ENCODE data around the gene BYSL. TPM values are rescaled to one million over a fixed set of nuclear protein-coding genes. Genes with fewer than 3 reads are reported as not detected.

Gene BYSL
- total and polyA plus RNA-seq, 4 donors: 5.4 to 11.6 (median 8.6) TPM

- H3K4me3 ChIP-seq (ENCODE audit: low read depth in 1 of 3, low read length in 3 of 3): no peak overlapping the region
- DNase-seq (ENCODE audit: low spot score): no peak
- no peaks in the 10 kb centered on the region for H3K9me3 ChIP-seq (ENCODE audit: control insufficient read depth in 4 of 4, low read length in 3 of 4)
- 94% methylated on average over 2 of the region's 2 CpGs for WGBS
- peaks cover 0 to 1% (median 0%) of the 10 kb centered on the region in 4 donors for H3K36me3 ChIP-seq (ENCODE audit: control insufficient read depth in 4 of 4, insufficient read depth in 3 of 4, low read depth in 1 of 4, low read length in 3 of 4)
- no peak for TF ChIP-seq RXRA (IDR thresholded peaks at IDR 0.05)
- no peak overlapping the region for H3K27ac ChIP-seq (ENCODE audit: low read depth in 1 of 2, low read length in 2 of 2)
- H3K9ac ChIP-seq (ENCODE audit: low read depth in 1 of 2, low read length in 2 of 2): no peak overlapping the region
- no peaks in the 10 kb centered on the region for H3K4me1 ChIP-seq (ENCODE audit: control insufficient read depth in 4 of 4, insufficient read depth in 4 of 4, low read length in 3 of 4)
- no peaks in the 10 kb centered on the region for H3K27me3 ChIP-seq (ENCODE audit: control insufficient read depth in 4 of 4, insufficient read depth in 4 of 4, low read length in 3 of 4)
Measured at GRCh38 chr6:41871691-41872090, 49.6 kb upstream of the BYSL start.

DNA sequence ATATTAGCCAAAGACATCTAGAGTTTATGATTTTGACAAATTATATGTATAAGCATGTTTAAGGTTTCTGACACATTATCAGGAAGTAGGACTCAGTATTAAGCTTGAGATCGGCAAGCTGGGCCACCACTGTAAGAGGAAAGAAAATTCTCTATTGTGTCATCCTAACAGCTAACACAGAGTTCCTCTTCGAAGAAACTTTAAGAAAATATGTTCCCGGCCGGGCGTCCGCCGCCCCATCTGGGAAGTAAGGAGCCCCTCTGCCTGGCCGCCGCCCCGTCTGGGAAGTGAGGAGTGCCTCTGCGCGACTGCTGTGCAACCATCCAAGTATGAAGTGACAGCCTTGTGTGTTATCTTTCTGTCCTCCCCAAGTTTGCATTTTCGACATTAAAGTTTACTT, 49.2 kb upstream of the BYSL start:
- no peaks in the 10 kb centered on the region for H3K4me1 ChIP-seq (ENCODE audit: control insufficient read depth in 4 of 4, insufficient read depth in 4 of 4, low read length in 3 of 4)
- peaks cover 0 to 1% (median 0%) of the 10 kb centered on the region in 4 donors for H3K36me3 ChIP-seq (ENCODE audit: control insufficient read depth in 4 of 4, insufficient read depth in 3 of 4, low read depth in 1 of 4, low read length in 3 of 4)
- H3K9me3 ChIP-seq (ENCODE audit: control insufficient read depth in 4 of 4, low read length in 3 of 4): no peaks in the 10 kb centered on the region
- TF ChIP-seq, protein P1, sequence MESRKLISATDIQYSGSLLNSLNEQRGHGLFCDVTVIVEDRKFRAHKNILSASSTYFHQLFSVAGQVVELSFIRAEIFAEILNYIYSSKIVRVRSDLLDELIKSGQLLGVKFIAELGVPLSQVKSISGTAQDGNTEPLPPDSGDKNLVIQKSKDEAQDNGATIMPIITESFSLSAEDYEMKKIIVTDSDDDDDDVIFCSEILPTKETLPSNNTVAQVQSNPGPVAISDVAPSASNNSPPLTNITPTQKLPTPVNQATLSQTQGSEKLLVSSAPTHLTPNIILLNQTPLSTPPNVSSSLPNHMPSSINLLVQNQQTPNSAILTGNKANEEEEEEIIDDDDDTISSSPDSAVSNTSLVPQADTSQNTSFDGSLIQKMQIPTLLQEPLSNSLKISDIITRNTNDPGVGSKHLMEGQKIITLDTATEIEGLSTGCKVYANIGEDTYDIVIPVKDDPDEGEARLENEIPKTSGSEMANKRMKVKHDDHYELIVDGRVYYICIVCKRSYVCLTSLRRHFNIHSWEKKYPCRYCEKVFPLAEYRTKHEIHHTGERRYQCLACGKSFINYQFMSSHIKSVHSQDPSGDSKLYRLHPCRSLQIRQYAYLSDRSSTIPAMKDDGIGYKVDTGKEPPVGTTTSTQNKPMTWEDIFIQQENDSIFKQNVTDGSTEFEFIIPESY (IDR thresholded peaks at IDR 0.05): no peak
- no peak for TF ChIP-seq FOXA2 (IDR thresholded peaks at IDR 0.05)
- TF ChIP-seq EGR1 (IDR thresholded peaks at IDR 0.05; ENCODE audit: low read depth in 2 of 2): no peak
- TF ChIP-seq NR2F2 (IDR thresholded peaks at IDR 0.05): no peak
- TF ChIP-seq GABPA (IDR thresholded peaks at IDR 0.05 in 1 of 2, conservative IDR thresholded peaks at IDR 0.05 in 1 of 2): no peak
- TF ChIP-seq FOXA1 (IDR thresholded peaks at IDR 0.05): no peak
- TF ChIP-seq, protein P2, sequence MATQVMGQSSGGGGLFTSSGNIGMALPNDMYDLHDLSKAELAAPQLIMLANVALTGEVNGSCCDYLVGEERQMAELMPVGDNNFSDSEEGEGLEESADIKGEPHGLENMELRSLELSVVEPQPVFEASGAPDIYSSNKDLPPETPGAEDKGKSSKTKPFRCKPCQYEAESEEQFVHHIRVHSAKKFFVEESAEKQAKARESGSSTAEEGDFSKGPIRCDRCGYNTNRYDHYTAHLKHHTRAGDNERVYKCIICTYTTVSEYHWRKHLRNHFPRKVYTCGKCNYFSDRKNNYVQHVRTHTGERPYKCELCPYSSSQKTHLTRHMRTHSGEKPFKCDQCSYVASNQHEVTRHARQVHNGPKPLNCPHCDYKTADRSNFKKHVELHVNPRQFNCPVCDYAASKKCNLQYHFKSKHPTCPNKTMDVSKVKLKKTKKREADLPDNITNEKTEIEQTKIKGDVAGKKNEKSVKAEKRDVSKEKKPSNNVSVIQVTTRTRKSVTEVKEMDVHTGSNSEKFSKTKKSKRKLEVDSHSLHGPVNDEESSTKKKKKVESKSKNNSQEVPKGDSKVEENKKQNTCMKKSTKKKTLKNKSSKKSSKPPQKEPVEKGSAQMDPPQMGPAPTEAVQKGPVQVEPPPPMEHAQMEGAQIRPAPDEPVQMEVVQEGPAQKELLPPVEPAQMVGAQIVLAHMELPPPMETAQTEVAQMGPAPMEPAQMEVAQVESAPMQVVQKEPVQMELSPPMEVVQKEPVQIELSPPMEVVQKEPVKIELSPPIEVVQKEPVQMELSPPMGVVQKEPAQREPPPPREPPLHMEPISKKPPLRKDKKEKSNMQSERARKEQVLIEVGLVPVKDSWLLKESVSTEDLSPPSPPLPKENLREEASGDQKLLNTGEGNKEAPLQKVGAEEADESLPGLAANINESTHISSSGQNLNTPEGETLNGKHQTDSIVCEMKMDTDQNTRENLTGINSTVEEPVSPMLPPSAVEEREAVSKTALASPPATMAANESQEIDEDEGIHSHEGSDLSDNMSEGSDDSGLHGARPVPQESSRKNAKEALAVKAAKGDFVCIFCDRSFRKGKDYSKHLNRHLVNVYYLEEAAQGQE (IDR thresholded peaks at IDR 0.05): no peak
- TF ChIP-seq, protein P3, sequence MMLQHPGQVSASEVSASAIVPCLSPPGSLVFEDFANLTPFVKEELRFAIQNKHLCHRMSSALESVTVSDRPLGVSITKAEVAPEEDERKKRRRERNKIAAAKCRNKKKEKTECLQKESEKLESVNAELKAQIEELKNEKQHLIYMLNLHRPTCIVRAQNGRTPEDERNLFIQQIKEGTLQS (IDR thresholded peaks at IDR 0.05): no peak
- no peak for TF ChIP-seq HNF4A (conservative IDR thresholded peaks at IDR 0.05)
- no peak for TF ChIP-seq SP1 (IDR thresholded peaks at IDR 0.05)
- no peak for TF ChIP-seq YY1 (IDR thresholded peaks at IDR 0.05)
- TF ChIP-seq JUND (IDR thresholded peaks at IDR 0.05): no peak
- no peak for TF ChIP-seq CTCF (IDR thresholded peaks at IDR 0.05; ENCODE audit: low read depth, low read length, missing input control)
- TF ChIP-seq RXRA (IDR thresholded peaks at IDR 0.05): no peak
- no peak for TF ChIP-seq TAF1 (conservative IDR thresholded peaks at IDR 0.05)
- no peak for TF ChIP-seq RAD21 (IDR thresholded peaks at IDR 0.05)
- TF ChIP-seq MAX (IDR thresholded peaks at IDR 0.05): no peak
- 95% methylated on average over 13 of the region's 13 CpGs for whole genome bisulfite sequencing
- H3K9ac ChIP-seq (ENCODE audit: low read depth in 1 of 2, low read length in 2 of 2): no peak overlapping the region
- no peaks in the 10 kb centered on the region for H3K27me3 ChIP-seq (ENCODE audit: control insufficient read depth in 4 of 4, insufficient read depth in 4 of 4, low read length in 3 of 4)
- no peak for DNase-seq (ENCODE audit: low spot score)
- H3K27ac ChIP-seq (ENCODE audit: low read depth in 1 of 2, low read length in 2 of 2): no peak overlapping the region
- no peak overlapping the region for H3K4me3 ChIP-seq (ENCODE audit: low read depth in 1 of 3, low read length in 3 of 3)

Data from liver (tissue), 9 donors.